ENCODE data around the gene AMPH.

AMPH gene

DNA sequence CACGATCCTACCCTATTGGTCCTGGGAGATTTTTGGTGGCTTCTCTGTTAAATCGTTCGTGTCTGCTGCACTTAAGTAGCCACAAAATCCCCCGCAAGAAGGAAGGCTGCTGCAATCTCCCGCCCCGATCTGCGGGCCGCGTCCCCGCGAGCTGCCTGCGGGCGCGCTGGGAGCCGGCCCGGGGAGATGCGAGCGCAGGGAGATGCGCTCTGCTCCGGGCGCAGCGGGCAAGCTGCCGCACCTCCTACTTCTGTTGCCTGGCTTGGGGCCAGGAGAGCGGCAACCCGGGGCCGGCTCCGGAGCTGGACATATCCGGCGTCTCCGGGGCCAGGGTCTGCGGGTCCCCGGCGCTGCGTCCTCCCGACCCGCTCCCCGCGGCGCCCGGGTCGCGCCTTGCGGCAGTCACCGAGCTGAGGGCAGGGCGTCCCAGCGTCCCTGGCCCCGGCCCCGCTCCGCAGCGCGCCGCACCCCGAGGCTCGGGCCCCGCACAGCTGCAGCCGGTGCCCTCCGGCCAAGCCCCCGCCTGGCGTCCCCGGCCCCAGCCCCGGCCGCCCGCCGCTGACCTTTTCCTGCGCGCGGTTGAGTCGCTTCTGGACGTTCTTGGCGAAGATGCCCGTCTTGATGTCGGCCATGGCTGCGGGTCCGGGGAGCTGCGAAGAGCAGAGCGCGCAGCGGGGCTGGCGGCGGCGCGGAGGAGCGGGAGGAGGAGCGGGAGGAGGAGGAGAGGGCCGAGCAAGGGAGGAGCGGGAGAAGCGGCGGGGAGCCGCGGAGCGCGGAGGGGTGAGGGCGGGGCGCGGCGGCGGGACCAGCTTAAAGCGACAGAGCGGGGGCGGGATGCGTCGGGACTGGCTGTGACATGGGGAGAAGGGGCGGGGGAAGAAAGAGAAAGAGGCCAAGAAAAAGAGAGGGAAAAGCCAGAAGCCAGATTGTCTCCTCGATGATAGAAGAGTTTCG, at the start of gene AMPH:
AMPH (minus strand) TSS at position 654 of the 954 bp plus-strand sequence; CDS start at position 632, 22 bp downstream.
- peak; percentile 19 to 91 (median 83) for DNase-seq

DNA sequence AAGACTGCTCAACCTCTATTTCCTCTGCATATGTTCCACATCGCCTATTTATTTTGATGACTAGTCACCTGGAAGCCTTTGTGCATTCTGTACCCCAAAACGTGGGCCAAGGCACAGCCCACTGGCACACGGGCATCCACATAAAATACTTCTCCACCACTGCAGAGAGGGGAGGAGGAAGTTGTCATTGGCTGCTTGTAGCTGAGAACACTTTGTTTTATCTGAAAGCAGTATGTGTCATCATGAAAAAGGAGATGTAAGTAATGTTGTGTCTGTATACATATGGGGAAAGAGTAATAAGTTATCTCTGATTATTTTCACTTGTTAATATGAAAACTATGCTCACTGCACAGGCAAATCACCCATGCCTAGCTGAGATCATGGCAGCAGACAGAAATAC, 48.2 kb upstream of the AMPH start:
- DNase-seq, result no peak

- DNase-seq, result no peak
Observed at GRCh38 chr7:38678698-38679054, 47.5 kb upstream of the AMPH start.

DNA sequence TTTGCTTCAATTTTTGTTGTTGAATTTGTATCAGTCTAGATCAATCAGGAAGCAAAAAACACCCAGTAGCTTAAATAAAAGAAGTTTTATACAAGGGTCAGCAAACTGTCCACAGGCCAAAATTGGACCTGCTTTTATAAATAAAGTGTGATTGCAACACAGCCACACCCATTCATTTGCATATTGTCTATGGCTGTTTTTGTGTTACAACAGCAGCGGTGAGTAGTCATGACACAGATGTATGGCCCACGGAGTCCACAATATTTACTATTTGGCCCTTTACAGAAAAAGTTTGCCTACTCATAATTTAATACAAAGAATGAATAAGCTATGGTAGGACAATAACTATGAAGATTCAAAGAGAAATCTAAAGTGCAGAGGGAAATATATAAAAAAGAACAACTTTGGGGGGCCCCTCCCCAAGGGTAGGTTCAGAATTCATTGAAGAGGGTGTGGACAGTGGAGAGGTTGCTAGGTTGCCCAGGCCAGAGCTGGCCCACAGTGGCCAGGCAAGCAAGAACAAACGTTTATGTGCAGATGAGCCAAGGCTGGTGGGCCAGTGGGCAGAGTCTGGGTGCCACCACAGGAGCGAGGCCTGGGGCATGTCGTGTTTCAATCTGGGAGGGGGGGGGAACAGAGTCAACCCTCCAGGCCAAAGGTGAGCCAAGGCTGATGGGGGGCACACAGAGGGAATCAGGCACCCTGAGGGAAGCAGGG, 47.0 kb upstream of the AMPH start:
- DNase-seq, result no peak

- peak; percentile 18 to 84 (median 57) for DNase-seq
Observed at GRCh38 chr7:38675494-38676106, 44.4 kb upstream of the AMPH start.

DNA sequence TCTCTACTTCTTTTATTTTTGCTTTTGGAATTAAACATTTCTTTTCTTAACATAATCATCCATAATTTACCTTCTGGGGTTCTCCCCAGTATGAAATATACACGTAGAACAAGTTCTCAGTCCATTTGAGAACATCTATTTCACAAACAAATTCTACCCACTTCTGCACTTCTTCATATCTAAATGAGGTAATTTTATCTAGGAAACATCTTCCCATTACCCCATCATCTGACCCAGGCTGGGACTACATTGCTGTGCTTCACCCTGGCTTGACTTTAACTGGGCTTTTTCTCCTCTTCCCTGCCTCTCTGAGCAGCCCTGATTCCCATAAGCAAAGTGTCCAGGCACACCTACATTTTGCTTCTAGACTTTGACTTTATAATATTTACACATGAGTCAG, 43.3 kb upstream of the AMPH start:
- DNase-seq, result no peak

DNA sequence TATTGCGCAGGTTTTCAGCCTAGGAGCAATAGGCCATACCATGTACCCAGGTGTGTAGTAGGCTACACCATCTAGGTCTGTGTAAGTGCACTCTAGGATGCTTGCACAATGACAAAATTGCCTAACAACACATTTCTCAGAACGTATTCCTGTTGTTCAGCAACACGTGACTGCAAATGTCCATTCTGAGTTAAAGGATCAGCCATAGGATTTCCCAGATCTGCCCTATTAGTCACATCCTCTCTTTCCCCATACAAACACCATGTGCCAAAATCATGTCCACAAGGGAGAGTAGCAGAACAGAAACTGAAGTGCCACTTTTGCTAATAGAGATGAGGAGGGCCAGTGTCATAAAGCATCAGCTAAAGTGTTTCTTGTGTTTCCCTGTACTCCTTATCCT, 42.6 kb upstream of the AMPH start:
- DNase-seq, result peak in 2 of 3 experiments; percentile 10 to 24

GRCh38 chr7:38671911-38672905, 41.0 kb upstream of the AMPH start:
- DNase-seq, result no peak

DNA sequence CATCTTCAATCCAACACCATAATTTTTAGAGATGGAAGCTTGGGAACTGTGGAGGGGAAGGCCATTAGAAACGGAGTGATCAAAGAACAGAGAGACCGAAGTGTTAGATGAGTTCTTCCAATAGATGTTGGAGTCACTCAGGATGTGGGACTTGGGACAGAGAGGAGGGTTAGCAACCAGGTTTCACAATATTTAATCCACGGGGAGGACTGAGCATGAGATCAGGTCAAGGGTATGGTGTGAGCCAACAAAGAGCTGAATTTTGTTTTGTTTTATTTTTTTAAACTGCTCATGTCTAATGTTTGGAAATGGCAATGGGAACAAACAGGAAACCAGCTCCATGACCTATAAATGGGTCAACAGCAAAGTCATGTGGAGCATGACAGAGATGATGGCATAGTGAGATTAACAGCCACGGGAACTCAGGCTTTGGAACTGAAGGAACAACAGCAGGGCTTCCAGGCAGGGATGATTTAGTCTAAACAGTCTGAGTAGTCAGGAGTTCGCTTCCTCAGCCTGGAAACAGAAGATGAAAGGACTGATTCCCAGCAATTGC, 38.9 kb upstream of the AMPH start:
- no peak for DNase-seq

GRCh38 chr7:38664972-38665371, 33.8 kb upstream of the AMPH start:
- no peak for DNase-seq

- DNase-seq, result peak in 2 of 3 experiments; percentile 30 to 60
Observed at GRCh38 chr7:38660427-38661099, 29.4 kb upstream of the AMPH start.

- DNase-seq, result no peak
Observed at GRCh38 chr7:38659931-38660330, 28.8 kb upstream of the AMPH start.

GRCh38 chr7:38658921-38659320, 27.7 kb upstream of the AMPH start:
- no peak for DNase-seq

DNA sequence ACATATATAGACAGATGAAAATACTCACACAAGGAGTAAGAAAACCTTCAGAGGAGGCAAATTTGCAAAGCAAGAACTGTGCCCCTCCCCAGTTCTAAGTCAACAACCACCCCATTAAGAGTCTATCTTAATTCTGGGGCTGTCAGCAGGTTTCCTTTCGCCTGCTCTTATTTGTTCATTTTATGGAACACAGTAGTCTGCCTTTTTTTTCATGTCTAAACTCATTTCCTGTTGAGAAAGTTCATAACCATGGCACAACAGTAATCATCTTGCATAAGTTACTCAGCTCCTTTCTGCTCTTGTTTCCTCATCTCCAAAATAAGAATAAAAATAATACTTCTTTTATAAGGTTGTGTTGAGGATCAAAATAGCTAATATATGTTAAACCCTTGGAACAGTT, 25.8 kb upstream of the AMPH start:
- DNase-seq, result peak in 1 of 3 experiments; percentile 18

GRCh38 chr7:38655833-38656774, 24.9 kb upstream of the AMPH start:
- no peak for DNase-seq

DNA sequence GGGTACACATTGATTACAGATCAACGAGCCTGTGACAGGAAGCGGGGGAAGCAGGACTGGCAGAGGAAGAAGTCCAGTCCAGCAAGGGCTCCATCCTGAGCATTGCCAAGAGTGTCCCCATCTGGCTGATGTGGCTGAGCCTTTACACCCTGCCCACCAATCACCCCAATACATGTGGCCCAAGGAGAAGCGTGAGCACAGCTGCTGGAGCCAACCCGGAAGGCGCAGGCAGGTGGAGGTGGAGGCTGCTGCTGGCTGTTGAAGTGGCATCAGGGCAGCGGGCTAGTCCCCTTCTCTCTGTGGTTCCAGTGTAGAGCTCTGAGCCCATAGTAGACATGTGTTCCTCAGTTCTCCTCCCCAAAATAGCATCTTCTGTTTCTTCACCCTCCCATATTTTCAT, 6.8 kb upstream of the AMPH start:
- DNase-seq, result no peak

DNA sequence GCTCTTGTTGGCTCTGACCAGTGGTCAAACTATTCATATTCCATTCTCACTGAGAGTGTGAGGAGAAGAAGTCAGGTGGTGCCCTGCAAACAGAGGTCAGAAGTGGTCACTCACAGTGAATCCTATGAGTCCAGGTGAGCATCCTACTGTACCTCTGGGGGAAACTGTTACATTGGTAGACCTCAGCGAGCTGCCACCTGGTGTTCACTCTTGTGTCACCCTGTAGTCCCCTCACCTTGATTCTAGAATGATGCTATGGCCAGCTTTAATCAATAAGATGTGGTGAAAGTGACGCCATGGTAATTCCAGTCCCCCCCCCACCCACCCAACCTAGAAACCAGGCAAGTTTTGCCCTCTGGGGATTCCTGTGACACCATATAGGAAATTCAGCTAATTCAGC, 1.2 kb upstream of the AMPH start:
- DNase-seq, result no peak

DNA sequence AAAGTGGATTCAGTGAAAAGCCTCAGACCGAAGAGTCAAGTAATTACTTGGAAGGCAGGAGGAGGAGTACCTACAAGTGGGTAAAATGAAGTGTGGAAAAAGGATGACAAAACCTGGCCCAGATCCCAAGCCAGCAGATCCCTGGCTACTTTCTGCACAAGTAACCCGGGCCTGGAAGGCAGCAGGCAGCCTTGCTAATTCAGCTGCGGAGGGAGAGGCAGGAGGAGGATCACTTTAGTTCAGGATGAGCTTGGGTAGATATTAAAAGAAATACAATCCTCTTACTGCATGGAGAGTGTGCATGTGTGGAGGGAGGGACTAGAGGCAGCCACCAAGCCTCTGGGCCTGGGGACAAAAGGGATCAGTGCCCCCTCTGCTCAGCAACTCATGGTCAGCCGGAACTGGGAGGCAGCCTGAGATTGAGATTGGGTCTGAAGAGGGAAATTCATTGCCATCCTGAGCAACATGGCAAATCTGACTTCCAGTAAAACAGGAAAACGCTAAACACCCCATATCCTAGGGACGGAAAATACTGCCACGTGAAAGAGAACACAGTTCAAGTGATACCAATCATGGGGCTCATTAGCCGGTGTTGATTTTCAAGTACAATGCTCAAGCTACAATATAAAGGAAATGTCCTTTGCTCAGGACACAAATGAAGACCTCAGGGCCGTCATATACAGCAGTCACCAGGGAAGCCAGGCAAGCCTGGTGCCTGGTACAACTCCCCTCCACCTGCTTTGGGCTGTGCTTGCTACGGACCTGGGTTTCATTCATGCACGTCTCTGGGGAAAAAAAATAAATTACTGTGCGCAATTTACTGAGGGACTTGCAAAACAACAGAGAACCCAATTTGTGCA, 1.3 kb downstream of the AMPH start:
- peak in 2 of 3 experiments; percentile 36 to 74 for DNase-seq

Measured in NCI-H1417 (cell line).